Left ventricle myocardium inferior (tissue), 1 donor: Measurements from ENCODE around the gene CSNK1D. TPM values are rescaled to one million over a fixed set of nuclear protein-coding genes. Genes with fewer than 3 reads are reported as not detected.

ENCODE experiments used
- DNase-seq: peaks from one replicate; pipeline ENCODE4 v3.0.0-alpha.2; 2020
- H3K27ac ChIP-seq: fragments of 200-600 bp; replicated peaks from 2 replicates; pipeline ENCODE4 v1.8.0; 2021
- H3K27me3 ChIP-seq: fragments of 200-600 bp; 2 replicates; pipeline ENCODE4 v1.8.0; 2021; ENCODE audit warnings: low read depth
- H3K36me3 ChIP-seq: fragments of 200-600 bp; 2 replicates; pipeline ENCODE4 v1.8.0; 2021
- H3K4me1 ChIP-seq: fragments of 200-600 bp; 2 replicates; pipeline ENCODE4 v1.8.0; 2021
- H3K4me3 ChIP-seq: fragments of 200-600 bp; 2 replicates; pipeline ENCODE4 v1.8.0; 2021; ENCODE audit warnings: mild to moderate bottlenecking, moderate library complexity
- H3K9me3 ChIP-seq: fragments of 200-600 bp; replicated peaks from 2 replicates; pipeline ENCODE4 v1.8.0; 2021
- intact Hi-C: fragments of 100-400 bp; cut with micrococcal nuclease; formaldehyde crosslinking; loops from one replicate; pipeline ENCODE4 v1.11.0; 2022
- total RNA-seq: library from RNA; stranded (reverse); fragmentation: NEBNext Ultra II Directional; extraction: Animal tissue kit (Norgen Biotek cat#: 25700); gene quantifications from one replicate; pipeline ENCODE4 v1.2.1, GENCODE V29; 2021
- TF ChIP-seq, protein P1 (sequence below): fragments of 200-600 bp; IDR thresholded peaks from 2 replicates; pipeline ENCODE4 v1.8.0; 2021; ENCODE audit warnings: antibody characterized with exemption, mild to moderate bottlenecking, borderline replicate concordance
- donor health status: DM: no; HTN: yes; CAD: no; lungs with severe emphysema.

The CSNK1D gene
- total RNA-seq, 1 donor from 2014 or later = 61.8 TPM

DNA sequence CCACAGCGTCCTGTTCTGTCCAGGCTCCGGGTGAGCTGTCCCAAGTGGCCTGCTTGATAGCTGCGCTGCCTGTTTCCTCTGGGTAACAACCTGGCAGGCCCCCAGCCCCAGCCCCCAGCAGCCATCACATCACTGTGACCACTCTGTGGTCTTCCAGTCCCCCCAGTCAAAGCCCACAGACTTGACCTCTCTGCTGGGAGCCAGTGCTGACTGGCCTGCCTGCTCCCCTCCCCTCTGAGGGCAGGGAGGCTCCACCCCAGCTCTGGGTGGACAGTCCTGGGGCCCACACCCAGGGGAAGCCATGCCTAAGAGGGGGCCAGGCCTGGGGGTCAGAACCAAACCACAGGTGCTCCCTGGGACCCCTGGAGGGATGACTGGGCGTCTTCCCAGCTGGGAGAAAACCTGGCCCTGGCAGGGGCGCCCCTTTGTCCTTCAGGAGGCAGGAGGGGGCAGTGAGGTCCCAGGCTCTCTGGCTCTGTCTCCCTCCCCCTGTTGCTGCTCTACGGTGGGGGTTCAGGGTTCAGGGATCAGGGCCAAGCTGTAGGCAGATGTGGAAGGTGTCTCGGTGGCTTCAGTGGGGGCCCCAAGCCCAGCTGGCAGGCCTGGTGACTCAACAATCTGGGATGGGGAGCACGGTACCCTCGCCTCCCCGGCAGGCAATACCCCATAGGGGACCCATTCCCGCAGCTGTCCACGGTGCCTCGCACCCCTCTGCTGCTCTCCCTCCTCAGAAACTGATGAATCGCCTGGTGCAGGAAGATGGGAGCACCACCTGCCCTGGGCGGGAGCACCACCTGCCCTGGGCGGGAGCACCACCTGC lies 46.5 kb downstream of the CSNK1D start:
- Histone ChIP-seq H3K9me3 (no peaks in the 10 kb centered on the region), H3K4me3 (no peak overlapping the region), H3K27ac (no peak overlapping the region), H3K36me3 (no peaks in the 10 kb centered on the region), H3K4me1 (peaks cover 63% of the 10 kb centered on the region), H3K27me3 (peaks cover 13% of the 10 kb centered on the region)
- TF ChIP-seq, protein P1, sequence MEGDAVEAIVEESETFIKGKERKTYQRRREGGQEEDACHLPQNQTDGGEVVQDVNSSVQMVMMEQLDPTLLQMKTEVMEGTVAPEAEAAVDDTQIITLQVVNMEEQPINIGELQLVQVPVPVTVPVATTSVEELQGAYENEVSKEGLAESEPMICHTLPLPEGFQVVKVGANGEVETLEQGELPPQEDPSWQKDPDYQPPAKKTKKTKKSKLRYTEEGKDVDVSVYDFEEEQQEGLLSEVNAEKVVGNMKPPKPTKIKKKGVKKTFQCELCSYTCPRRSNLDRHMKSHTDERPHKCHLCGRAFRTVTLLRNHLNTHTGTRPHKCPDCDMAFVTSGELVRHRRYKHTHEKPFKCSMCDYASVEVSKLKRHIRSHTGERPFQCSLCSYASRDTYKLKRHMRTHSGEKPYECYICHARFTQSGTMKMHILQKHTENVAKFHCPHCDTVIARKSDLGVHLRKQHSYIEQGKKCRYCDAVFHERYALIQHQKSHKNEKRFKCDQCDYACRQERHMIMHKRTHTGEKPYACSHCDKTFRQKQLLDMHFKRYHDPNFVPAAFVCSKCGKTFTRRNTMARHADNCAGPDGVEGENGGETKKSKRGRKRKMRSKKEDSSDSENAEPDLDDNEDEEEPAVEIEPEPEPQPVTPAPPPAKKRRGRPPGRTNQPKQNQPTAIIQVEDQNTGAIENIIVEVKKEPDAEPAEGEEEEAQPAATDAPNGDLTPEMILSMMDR = no peak
- no peak for DNase-seq
- intact Hi-C loops = no loop called here

DNA sequence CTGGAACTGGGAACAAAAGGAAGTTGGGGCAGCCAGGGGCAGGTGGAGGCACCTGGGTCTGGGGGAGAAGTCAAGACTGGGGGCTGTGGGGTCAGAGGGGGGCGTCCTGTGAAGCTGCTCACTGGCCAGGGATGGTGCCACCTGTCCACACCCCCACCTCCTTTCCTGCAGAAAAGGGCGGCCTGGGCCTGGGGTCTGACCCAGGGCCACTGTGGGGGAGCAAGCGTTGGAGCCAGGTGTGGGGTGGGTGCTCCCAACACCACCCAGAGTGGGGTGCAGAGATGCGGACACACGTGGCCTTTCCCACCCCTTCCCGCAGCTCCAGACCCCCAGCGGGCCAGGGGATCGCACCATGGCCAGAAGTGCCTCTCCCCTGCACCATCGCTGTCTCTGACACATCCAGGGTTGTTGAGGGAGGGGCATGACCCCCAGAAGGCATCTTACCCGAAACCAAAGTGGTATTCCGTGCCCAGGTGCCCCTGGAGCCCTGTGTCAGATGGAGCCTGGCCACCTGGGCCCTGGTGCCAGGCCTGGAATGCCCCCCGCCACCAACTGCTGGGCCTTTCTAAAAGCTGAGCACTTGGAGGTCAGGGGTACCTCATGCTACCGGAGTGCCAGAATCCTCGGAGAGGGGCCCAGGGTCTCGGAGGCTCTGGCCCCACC lies 47.2 kb downstream of the CSNK1D start:
- H3K4me3 ChIP-seq = no peak overlapping the region
- no peaks in the 10 kb centered on the region for H3K9me3 ChIP-seq
- intact Hi-C loops = no loop called here
- H3K27ac ChIP-seq = peak overlapping the region; percentile 51
- H3K27me3 ChIP-seq = peaks cover 13% of the 10 kb centered on the region
- no peak for DNase-seq
- peaks cover 56% of the 10 kb centered on the region for H3K4me1 ChIP-seq
- TF ChIP-seq, protein P1 = no peak
- H3K36me3 ChIP-seq = no peaks in the 10 kb centered on the region

DNA sequence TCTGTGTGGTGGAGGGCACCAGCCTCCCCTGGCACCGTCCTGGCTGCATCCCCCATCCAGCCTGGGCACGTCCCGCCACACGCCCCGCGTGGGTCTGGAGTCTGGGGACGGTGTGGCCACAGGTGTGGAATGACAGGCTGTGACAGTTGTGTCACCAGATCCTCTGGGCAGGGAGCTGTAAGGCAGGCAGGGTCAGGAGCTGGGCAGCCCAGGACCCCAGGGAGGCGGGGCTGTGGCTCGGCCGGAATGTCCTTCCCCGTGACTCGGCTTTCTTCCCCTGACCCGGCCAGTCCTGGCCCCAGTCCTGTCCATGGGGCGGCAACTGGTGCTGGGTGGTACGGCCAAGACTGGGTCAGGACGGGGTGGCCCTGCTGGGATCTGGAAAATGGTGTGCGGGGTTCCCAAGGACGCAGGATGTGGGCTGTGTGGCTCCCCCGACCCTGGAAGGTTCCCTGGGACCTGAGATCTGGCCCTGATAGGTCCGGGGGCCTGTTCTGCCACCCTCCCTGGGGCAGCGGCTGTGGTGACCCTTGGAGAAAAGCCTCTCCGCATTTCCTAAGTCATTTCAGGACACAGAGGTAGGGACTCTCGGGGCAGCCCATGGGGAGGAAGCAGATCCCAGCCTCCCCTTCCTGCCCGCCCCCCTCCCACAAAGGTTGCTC lies 48.0 kb downstream of the CSNK1D start:
- no peak for DNase-seq
- Histone ChIP-seq H3K9me3 (no peaks in the 10 kb centered on the region), H3K4me1 (peaks cover 48% of the 10 kb centered on the region), H3K27ac (peak overlapping the region; percentile 51), H3K36me3 (no peaks in the 10 kb centered on the region), H3K27me3 (peaks cover 13% of the 10 kb centered on the region), H3K4me3 (no peak overlapping the region)
- TF ChIP-seq, protein P1 = no peak
- intact Hi-C loops = no loop called here

DNA sequence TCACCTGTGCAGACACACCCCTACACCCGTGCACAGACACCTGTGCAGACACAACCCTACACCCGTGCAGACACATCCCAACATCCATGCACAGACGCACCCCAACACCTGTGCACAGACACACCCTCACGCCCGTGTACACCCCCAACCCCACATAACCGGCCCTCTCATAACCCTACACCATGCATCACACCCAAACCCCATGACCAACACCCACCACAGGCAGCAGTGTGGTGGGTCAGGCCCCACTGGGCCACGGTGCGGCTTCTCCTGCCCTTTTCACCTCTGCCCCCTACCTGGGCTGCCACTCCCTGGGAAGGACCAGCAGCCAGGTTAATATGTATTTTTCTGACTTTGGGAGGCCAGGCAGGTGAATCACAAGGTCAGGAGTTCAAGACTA lies 48.8 kb downstream of the CSNK1D start:
- H3K36me3 ChIP-seq = no peaks in the 10 kb centered on the region
- H3K4me1 ChIP-seq = peaks cover 40% of the 10 kb centered on the region
- intact Hi-C loops = no loop called here
- H3K4me3 ChIP-seq = no peak overlapping the region
- TF ChIP-seq, protein P1 = no peak
- no peaks in the 10 kb centered on the region for H3K9me3 ChIP-seq
- no peak overlapping the region for H3K27ac ChIP-seq
- DNase-seq = no peak
- H3K27me3 ChIP-seq = peaks cover 13% of the 10 kb centered on the region

DNA sequence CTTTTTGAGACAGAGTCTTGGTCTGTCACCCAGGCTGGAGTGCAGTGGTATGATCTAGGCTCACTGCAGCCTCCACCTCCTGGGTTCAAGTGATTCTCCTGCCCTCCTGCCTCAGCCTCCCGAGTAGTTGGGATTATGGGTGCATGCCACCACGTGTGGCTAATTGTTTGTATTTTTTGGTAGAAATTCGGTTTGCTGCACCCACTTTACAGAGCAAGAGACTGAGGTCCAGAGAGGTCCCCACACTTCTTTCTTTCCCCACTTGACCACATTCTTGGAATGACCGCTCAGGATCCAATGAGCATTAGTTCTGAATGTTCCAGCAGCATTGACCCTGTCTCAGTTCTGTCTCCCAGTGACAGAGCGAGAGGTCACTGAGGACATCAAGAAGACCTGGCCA lies 50.0 kb downstream of the CSNK1D start:
- Histone ChIP-seq H3K4me1 (peaks cover 32% of the 10 kb centered on the region), H3K4me3 (no peak overlapping the region), H3K9me3 (no peaks in the 10 kb centered on the region), H3K27ac (no peak overlapping the region), H3K36me3 (no peaks in the 10 kb centered on the region), H3K27me3 (peaks cover 5% of the 10 kb centered on the region)
- intact Hi-C loops = no loop called here
- DNase-seq = no peak
- TF ChIP-seq, protein P1 = no peak
